Stomach (tissue), 9 donors: ENCODE data around the gene GJA10. TPM values are rescaled to one million over a fixed set of nuclear protein-coding genes. Genes with fewer than 3 reads are reported as not detected.

ENCODE experiments used
- DNase-seq, 2 donors: peaks; one replicate each; pipeline versions ENCODE4 v3.0.0 to v3.0.0-alpha.2; 2013 to 2019
- H3K27ac ChIP-seq, 5 donors: fragments of 200-600 bp in 4 of 5; sonication (generic) in 4 of 5; one replicate each; pipeline ENCODE4 v1.5.1; 2013 to 2019; ENCODE audit warnings: mild to moderate bottlenecking in 1 of 5, moderate library complexity in 1 of 5
- H3K27me3 ChIP-seq, 3 donors: fragments of 200-600 bp; sonication (generic); one replicate each; pipeline ENCODE4 v1.5.1; 2017 to 2019; ENCODE audit warnings: mixed run types in 1 of 3
- H3K36me3 ChIP-seq, 4 donors: fragments of 200-600 bp; sonication (generic); 1 replicate in 3 of 4; 2 replicates in 1 of 4; pipeline ENCODE4 v1.5.1; 2016 to 2019
- H3K4me1 ChIP-seq, 4 donors: fragments of 200-600 bp; sonication (generic); one replicate each; pipeline ENCODE4 v1.5.1; 2016 to 2019
- H3K4me3 ChIP-seq, 4 donors: fragments of 200-600 bp; sonication (generic) in 3 of 4; one replicate each; pipeline ENCODE4 v1.5.1; 2016 to 2019; ENCODE audit warnings: mild to moderate bottlenecking in 1 of 4
- H3K9me3 ChIP-seq, 4 donors: fragments of 200-600 bp; sonication (generic); one replicate each; pipeline ENCODE4 v1.5.1; 2016 to 2019
- CTCF ChIP-seq, 7 experiments: fragments of 450-650 bp in 4 of 7; fragments of 200-600 bp in 3 of 7; sonication (generic) in 3 of 7; IDR thresholded peaks; one replicate each; pipeline ENCODE4 v1.5.1; 2016 to 2019; ENCODE audit warnings: antibody characterized with exemption in 7 of 7, control low read depth in 2 of 7, mild to moderate bottlenecking in 1 of 7
- EP300 ChIP-seq: sonication (generic); formaldehyde crosslinking; IDR thresholded peaks from one replicate; pipeline ENCODE4 v1.6.1; 2017; ENCODE audit warnings: antibody characterized with exemption
- POLR2A ChIP-seq, 4 donors: fragments of 450-650 bp; IDR thresholded peaks; one replicate each; pipeline ENCODE4 v1.6.1; 2016; ENCODE audit warnings: antibody characterized with exemption in 4 of 4, control low read depth in 2 of 4, mild to moderate bottlenecking in 1 of 4, moderate library complexity in 1 of 4
- POLR2AphosphoS5 ChIP-seq, 3 donors: sonication (generic); formaldehyde crosslinking; IDR thresholded peaks; one replicate each; pipeline ENCODE4 v1.6.1; 2016; ENCODE audit warnings: antibody characterized with exemption in 3 of 3
- WGBS, 5 donors: extraction: QIAGEN DNeasy Blood & Tissue Kit in 3 of 5; methylation state at CpG; one replicate each; pipeline versions ENCODE4 v1.1.5 to v1.1.7; 2013 to 2018; 5-methylcytosine and 5-hydroxymethylcytosine counted together
- intact Hi-C: fragments of 100-400 bp; cut with DNase I; formaldehyde crosslinking; loops from one replicate; pipeline ENCODE4 v1.15.1; 2023; ENCODE audit warnings: low total_unique reads
- polyA plus RNA-seq, 3 donors: library from polyadenylated mRNA; stranded (reverse); fragments of 200-250 nt; gene quantifications; one replicate each; pipeline ENCODE4 v1.2.3, GENCODE V29; 2013
- total RNA-seq, 5 donors: library from RNA; depleted of rRNA; stranded (reverse); fragments of >200 nt; gene quantifications; one replicate each; pipeline versions ENCODE4 v1.1.0 to v1.2.3, GENCODE V29; 2014 to 2016
- donor health status: healthy with polysubstance abuse.
- donor health status: Bipolar disorder and iron deficiency.
- donor health status: healthy.

GJA10 gene
- total and polyA plus RNA-seq, 8 donors: not detected

GRCh38 chr6:89862273-89862672, 32.0 kb upstream of the GJA10 start:
- TF ChIP-seq POLR2AphosphoS5 (IDR thresholded peaks at IDR 0.05): no peak
- no peak for TF ChIP-seq CTCF (IDR thresholded peaks at IDR 0.05)
- TF ChIP-seq EP300: no peak
- TF ChIP-seq POLR2A (IDR thresholded peaks at IDR 0.05): no peak
- H3K27ac ChIP-seq: no peak overlapping the region
- no peaks in the 10 kb centered on the region for H3K27me3 ChIP-seq
- peaks cover 61 to 100% (median 99%) of the 10 kb centered on the region in 4 donors for H3K36me3 ChIP-seq
- 90 to 94% (median 93%) methylated on average over 5 of the region's 5 CpGs for WGBS, 5 donors
- DNase-seq: no peak
- no peaks in the 10 kb centered on the region for H3K4me1 ChIP-seq
- no peaks in the 10 kb centered on the region for H3K9me3 ChIP-seq
- intact Hi-C loops: no loop called here
- H3K4me3 ChIP-seq: no peak overlapping the region

GRCh38 chr6:89862698-89863097, 31.6 kb upstream of the GJA10 start:
- no peak overlapping the region for H3K4me3 ChIP-seq
- TF ChIP-seq EP300: no peak
- no peak for TF ChIP-seq CTCF (IDR thresholded peaks at IDR 0.05)
- TF ChIP-seq POLR2AphosphoS5 (IDR thresholded peaks at IDR 0.05): no peak
- TF ChIP-seq POLR2A (IDR thresholded peaks at IDR 0.05): no peak
- H3K9me3 ChIP-seq: no peaks in the 10 kb centered on the region
- H3K36me3 ChIP-seq: peaks cover 57 to 100% (median 99%) of the 10 kb centered on the region in 4 donors
- intact Hi-C loops: no loop called here
- H3K27ac ChIP-seq: no peak overlapping the region
- H3K27me3 ChIP-seq: no peaks in the 10 kb centered on the region
- WGBS, 5 donors: 87 to 93% (median 88%) methylated on average over 2 of the region's 2 CpGs
- DNase-seq: no peak
- no peaks in the 10 kb centered on the region for H3K4me1 ChIP-seq

GRCh38 chr6:89866024-89866678, 28.1 kb upstream of the GJA10 start:
- Histone ChIP-seq H3K36me3 (peaks cover 24 to 93% (median 78%) of the 10 kb centered on the region in 4 donors), H3K4me1 (no peaks in the 10 kb centered on the region), H3K27me3 (no peaks in the 10 kb centered on the region), H3K27ac (no peak overlapping the region), H3K9me3 (no peaks in the 10 kb centered on the region), H3K4me3 (no peak overlapping the region)
- no peak for TF ChIP-seq POLR2AphosphoS5 (IDR thresholded peaks at IDR 0.05)
- no peak for TF ChIP-seq POLR2A (IDR thresholded peaks at IDR 0.05)
- no peak for TF ChIP-seq EP300
- no peak for TF ChIP-seq CTCF (IDR thresholded peaks at IDR 0.05)
- 96 to 98% (median 97%) methylated on average over 6 of the region's 6 CpGs for WGBS, 5 donors
- intact Hi-C loops: no loop called here
- DNase-seq: no peak

- Histone ChIP-seq H3K4me3 (no peak overlapping the region), H3K36me3 (peaks cover 11 to 68% (median 44%) of the 10 kb centered on the region in 4 donors), H3K27ac (no peak overlapping the region), H3K9me3 (no peaks in the 10 kb centered on the region), H3K4me1 (no peaks in the 10 kb centered on the region), H3K27me3 (no peaks in the 10 kb centered on the region)
- intact Hi-C loops: no loop called here
- TF ChIP-seq EP300: no peak
- TF ChIP-seq POLR2A (IDR thresholded peaks at IDR 0.05): no peak
- TF ChIP-seq POLR2AphosphoS5 (IDR thresholded peaks at IDR 0.05): no peak
- TF ChIP-seq CTCF (IDR thresholded peaks at IDR 0.05): no peak
- DNase-seq: no peak
These were observed 20.5 kb upstream of the GJA10 start for GRCh38 chr6:89873721-89874120.
